ENCODE data around the gene RP9. TPM values are rescaled to one million over a fixed set of nuclear protein-coding genes. Genes with fewer than 3 reads are reported as not detected.
A peak's percentile ranks its signal among the peaks of the same experiment; 100 is the strongest.

The RP9 gene
- total RNA-seq, 1 donor from 2014 or later: 17.8 TPM

DNA sequence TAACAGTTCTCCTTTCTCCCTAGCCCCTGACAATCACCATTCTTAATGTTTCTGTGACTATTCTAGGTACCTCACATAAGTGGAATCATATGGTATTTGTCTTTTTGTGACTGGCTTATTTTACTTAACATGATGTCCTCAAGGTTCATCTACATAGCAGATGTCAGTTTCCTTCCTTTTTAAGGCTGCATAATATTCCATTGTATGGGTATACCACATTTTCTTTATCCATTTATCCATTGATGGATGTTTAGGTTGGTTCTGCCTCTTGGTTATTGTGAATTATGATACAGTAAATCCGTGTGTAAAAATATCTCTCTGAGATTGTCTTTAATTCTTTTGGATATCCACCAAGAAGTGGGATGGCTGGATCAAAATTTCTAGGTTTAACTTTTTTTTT is 33.4 kb upstream of the RP9 start:
- H3K36me3 ChIP-seq (ENCODE audit: insufficient read depth, low read length): no peaks in the 10 kb centered on the region
- Mint-ChIP-seq H3K27me3 (ENCODE audit: low read depth, unreplicated experiment) (no peaks in the 10 kb centered on the region), H3K36me3 (ENCODE audit: low read depth, unreplicated experiment) (peaks cover 3% of the 10 kb centered on the region), H3K9me3 (ENCODE audit: unreplicated experiment) (peaks cover 3% of the 10 kb centered on the region), H3K27ac (ENCODE audit: unreplicated experiment) (no peak overlapping the region), H3K4me3 (ENCODE audit: unreplicated experiment) (no peak overlapping the region), H3K4me1 (ENCODE audit: low read depth, unreplicated experiment) (no peaks in the 10 kb centered on the region)
- no peak overlapping the region for H3K4me3 ChIP-seq (ENCODE audit: insufficient read depth, low read depth, low read length)
- H3K27ac ChIP-seq (ENCODE audit: low read depth, low read length): no peak overlapping the region
- H3K9me3 ChIP-seq (ENCODE audit: insufficient read depth, low read depth, low read length): no peaks in the 10 kb centered on the region
- no peaks in the 10 kb centered on the region for H3K27me3 ChIP-seq (ENCODE audit: insufficient read depth, low read length)
- no peak overlapping the region for H3K4me2 ChIP-seq (ENCODE audit: low read length)
- TF ChIP-seq, protein P1, sequence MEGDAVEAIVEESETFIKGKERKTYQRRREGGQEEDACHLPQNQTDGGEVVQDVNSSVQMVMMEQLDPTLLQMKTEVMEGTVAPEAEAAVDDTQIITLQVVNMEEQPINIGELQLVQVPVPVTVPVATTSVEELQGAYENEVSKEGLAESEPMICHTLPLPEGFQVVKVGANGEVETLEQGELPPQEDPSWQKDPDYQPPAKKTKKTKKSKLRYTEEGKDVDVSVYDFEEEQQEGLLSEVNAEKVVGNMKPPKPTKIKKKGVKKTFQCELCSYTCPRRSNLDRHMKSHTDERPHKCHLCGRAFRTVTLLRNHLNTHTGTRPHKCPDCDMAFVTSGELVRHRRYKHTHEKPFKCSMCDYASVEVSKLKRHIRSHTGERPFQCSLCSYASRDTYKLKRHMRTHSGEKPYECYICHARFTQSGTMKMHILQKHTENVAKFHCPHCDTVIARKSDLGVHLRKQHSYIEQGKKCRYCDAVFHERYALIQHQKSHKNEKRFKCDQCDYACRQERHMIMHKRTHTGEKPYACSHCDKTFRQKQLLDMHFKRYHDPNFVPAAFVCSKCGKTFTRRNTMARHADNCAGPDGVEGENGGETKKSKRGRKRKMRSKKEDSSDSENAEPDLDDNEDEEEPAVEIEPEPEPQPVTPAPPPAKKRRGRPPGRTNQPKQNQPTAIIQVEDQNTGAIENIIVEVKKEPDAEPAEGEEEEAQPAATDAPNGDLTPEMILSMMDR (IDR thresholded peaks at IDR 0.05; ENCODE audit: insufficient read depth, low read depth, low read length): no peak
- TF ChIP-seq EZH2 (IDR thresholded peaks at IDR 0.05; ENCODE audit: insufficient read depth, low read length): no peak
- H4K20me1 ChIP-seq (ENCODE audit: insufficient read depth, low read length): peaks cover 2% of the 10 kb centered on the region
- no peak overlapping the region for H2AFZ ChIP-seq (ENCODE audit: low read depth, low read length)
- no peaks in the 10 kb centered on the region for H3K79me2 ChIP-seq (ENCODE audit: insufficient read depth, low read length)
- DNase-seq (ENCODE audit: low read depth) (no peak), FAIRE-seq (no peak)
- H3K4me1 ChIP-seq (ENCODE audit: insufficient read depth, low read length): no peaks in the 10 kb centered on the region
- no peak overlapping the region for H3K9ac ChIP-seq (ENCODE audit: low read length)

DNA sequence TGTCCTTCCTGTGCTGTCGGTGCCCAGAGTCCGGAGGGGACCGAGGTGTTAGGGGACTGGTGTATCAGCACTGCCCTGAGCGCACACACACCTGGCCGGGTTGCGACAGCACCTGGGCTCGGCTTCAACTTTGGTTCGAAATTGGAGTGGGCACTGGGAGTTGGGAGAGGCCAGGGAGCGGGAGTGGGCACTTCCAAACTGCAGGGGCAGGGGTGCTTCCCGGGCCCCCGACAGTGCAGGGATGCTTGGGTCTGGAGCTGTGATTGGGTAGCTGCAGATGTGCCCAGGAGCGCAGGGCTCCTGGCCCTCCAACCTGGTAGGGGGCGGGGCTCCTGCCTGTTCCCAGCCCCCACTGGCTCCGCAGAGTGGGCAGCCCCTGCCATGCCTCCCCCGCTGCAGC is 27.9 kb upstream of the RP9 start:
- H3K4me3 Mint-ChIP-seq (ENCODE audit: unreplicated experiment): no peak overlapping the region
- Histone ChIP-seq H4K20me1 (ENCODE audit: insufficient read depth, low read length) (peaks cover 4% of the 10 kb centered on the region), H3K9me3 (ENCODE audit: insufficient read depth, low read depth, low read length) (peaks cover 3% of the 10 kb centered on the region), H3K9ac (ENCODE audit: low read length) (no peak overlapping the region), H3K4me2 (ENCODE audit: low read length) (no peak overlapping the region), H3K27ac (ENCODE audit: low read depth, low read length) (no peak overlapping the region), H3K27me3 (ENCODE audit: insufficient read depth, low read length) (no peaks in the 10 kb centered on the region), H3K79me2 (ENCODE audit: insufficient read depth, low read length) (no peaks in the 10 kb centered on the region), H3K4me1 (ENCODE audit: insufficient read depth, low read length) (no peaks in the 10 kb centered on the region), H3K4me3 (ENCODE audit: insufficient read depth, low read depth, low read length) (no peak overlapping the region), H3K36me3 (ENCODE audit: insufficient read depth, low read length) (no peaks in the 10 kb centered on the region), H2AFZ (ENCODE audit: low read depth, low read length) (no peak overlapping the region)
- FAIRE-seq (no peak), DNase-seq (ENCODE audit: low read depth) (no peak)
- H3K36me3 Mint-ChIP-seq (ENCODE audit: low read depth, unreplicated experiment): peaks cover 4% of the 10 kb centered on the region
- H3K27ac Mint-ChIP-seq (ENCODE audit: unreplicated experiment): no peak overlapping the region
- H3K9me3 Mint-ChIP-seq (ENCODE audit: unreplicated experiment): peaks cover 5% of the 10 kb centered on the region
- no peaks in the 10 kb centered on the region for H3K27me3 Mint-ChIP-seq (ENCODE audit: low read depth, unreplicated experiment)
- TF ChIP-seq, protein P1 (IDR thresholded peaks at IDR 0.05; ENCODE audit: insufficient read depth, low read depth, low read length): no peak
- no peak for TF ChIP-seq EZH2 (IDR thresholded peaks at IDR 0.05; ENCODE audit: insufficient read depth, low read length)
- no peaks in the 10 kb centered on the region for H3K4me1 Mint-ChIP-seq (ENCODE audit: low read depth, unreplicated experiment)

DNA sequence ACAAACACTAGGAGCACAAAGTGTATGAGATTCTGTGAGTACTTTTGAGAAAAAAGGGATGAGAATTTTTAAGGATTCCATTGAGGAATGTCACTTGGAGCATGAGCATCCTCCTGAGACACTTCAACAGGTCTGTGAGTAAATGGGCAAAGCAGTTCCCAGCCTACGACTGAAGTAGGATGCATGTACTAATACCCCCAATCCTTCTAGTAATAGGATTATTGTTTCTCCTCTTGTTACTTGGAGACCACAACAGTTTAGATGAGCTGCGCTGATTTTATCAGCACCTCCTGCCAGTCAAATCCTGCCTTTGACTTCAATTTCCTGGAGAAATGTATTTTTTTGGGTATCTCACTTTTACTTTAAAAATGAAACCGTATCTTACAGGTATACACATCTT is 21.0 kb upstream of the RP9 start:
- H3K4me3 Mint-ChIP-seq (ENCODE audit: unreplicated experiment): peak overlapping the region; percentile 99
- peaks cover 2% of the 10 kb centered on the region for H3K79me2 ChIP-seq (ENCODE audit: insufficient read depth, low read length)
- H3K27me3 ChIP-seq (ENCODE audit: insufficient read depth, low read length): no peaks in the 10 kb centered on the region
- peak overlapping the region; percentile 55 for H3K27ac Mint-ChIP-seq (ENCODE audit: unreplicated experiment)
- no peaks in the 10 kb centered on the region for H3K9me3 ChIP-seq (ENCODE audit: insufficient read depth, low read depth, low read length)
- peaks cover 1% of the 10 kb centered on the region for H3K4me1 Mint-ChIP-seq (ENCODE audit: low read depth, unreplicated experiment)
- no peaks in the 10 kb centered on the region for H4K20me1 ChIP-seq (ENCODE audit: insufficient read depth, low read length)
- H3K27me3 Mint-ChIP-seq (ENCODE audit: low read depth, unreplicated experiment): no peaks in the 10 kb centered on the region
- peak overlapping the region; percentile 98 for H2AFZ ChIP-seq (ENCODE audit: low read depth, low read length)
- no peak for DNase-seq (ENCODE audit: low read depth)
- H3K4me1 ChIP-seq (ENCODE audit: insufficient read depth, low read length): peaks cover 6% of the 10 kb centered on the region
- no peak for FAIRE-seq
- no peak overlapping the region for H3K27ac ChIP-seq (ENCODE audit: low read depth, low read length)
- no peaks in the 10 kb centered on the region for H3K36me3 ChIP-seq (ENCODE audit: insufficient read depth, low read length)
- H3K9ac ChIP-seq (ENCODE audit: low read length): peak overlapping the region; percentile 81
- peak overlapping the region; percentile 89 for H3K4me2 ChIP-seq (ENCODE audit: low read length)
- TF ChIP-seq EZH2 (IDR thresholded peaks at IDR 0.05; ENCODE audit: insufficient read depth, low read length): no peak
- H3K4me3 ChIP-seq (ENCODE audit: insufficient read depth, low read depth, low read length): peak overlapping the region; percentile 92
- no peaks in the 10 kb centered on the region for H3K36me3 Mint-ChIP-seq (ENCODE audit: low read depth, unreplicated experiment)
- no peaks in the 10 kb centered on the region for H3K9me3 Mint-ChIP-seq (ENCODE audit: unreplicated experiment)
